Fibroblast of lung (primary cell): Measurements from ENCODE around the gene PLXNA4. TPM values are rescaled to one million over a fixed set of nuclear protein-coding genes. Genes with fewer than 3 reads are reported as not detected.

Source experiments
- DNase-seq, 2 donors: peaks; one replicate each; pipeline versions ENCODE4 v3.0.0 to v3.0.0-alpha.2; 2010; ENCODE audit warnings: low read depth in 2 of 2
- H2AFZ ChIP-seq: 2 replicates; pipeline ENCODE4 v1.5.1; 2012; ENCODE audit warnings: low read length, control low read depth, inconsistent platforms
- H3K27ac ChIP-seq: 2 replicates; pipeline ENCODE4 v1.5.1; 2011; ENCODE audit warnings: low read length, control low read depth; ENCODE audit not compliant: insufficient read depth
- H3K27me3 ChIP-seq: 2 replicates; pipeline ENCODE4 v1.5.1; 2011; ENCODE audit warnings: mild to moderate bottlenecking, low read length; ENCODE audit not compliant: control insufficient read depth, insufficient read depth
- H3K36me3 ChIP-seq: 2 replicates; pipeline ENCODE4 v1.5.1; 2011; ENCODE audit warnings: low read length; ENCODE audit not compliant: control insufficient read depth, insufficient read depth
- H3K4me1 ChIP-seq: 2 replicates; pipeline ENCODE4 v1.5.1; 2011; ENCODE audit warnings: low read length; ENCODE audit not compliant: control insufficient read depth, insufficient read depth; ENCODE audit errors: extremely low read depth
- H3K4me2 ChIP-seq: 2 replicates; pipeline ENCODE4 v1.5.1; 2011; ENCODE audit warnings: low read length, control low read depth; ENCODE audit not compliant: insufficient read depth; ENCODE audit errors: extremely low read depth
- H3K4me3 ChIP-seq, 4 experiments: fragments of 200-600 bp in 1 of 4; sonication (generic) in 1 of 4; replicated peaks in 1 of 4; 2 replicates each; pipeline ENCODE4 v1.5.1; 2011 to 2016; ENCODE audit warnings: low read length in 4 of 4, low read depth in 3 of 4, mild to moderate bottlenecking in 3 of 4, control low read depth in 2 of 4, inconsistent platforms in 1 of 4, mixed read lengths in 1 of 4; ENCODE audit not compliant: insufficient read depth in 1 of 4; ENCODE audit errors: control extremely low read depth in 1 of 4
- H3K79me2 ChIP-seq: 2 replicates; pipeline ENCODE4 v1.5.1; 2012; ENCODE audit warnings: mild to moderate bottlenecking, low read length, inconsistent platforms; ENCODE audit not compliant: control insufficient read depth, insufficient read depth
- H3K9ac ChIP-seq: 2 replicates; pipeline ENCODE4 v1.5.1; 2011; ENCODE audit warnings: mild to moderate bottlenecking, low read length, control low read depth; ENCODE audit not compliant: insufficient read depth
- H3K9me3 ChIP-seq: 2 replicates; pipeline ENCODE4 v1.5.1; 2012; ENCODE audit warnings: low read depth, low read length; ENCODE audit not compliant: control insufficient read depth, insufficient read depth
- H4K20me1 ChIP-seq: 2 replicates; pipeline ENCODE4 v1.5.1; 2011; ENCODE audit warnings: low read length; ENCODE audit not compliant: control insufficient read depth, insufficient read depth; ENCODE audit errors: extremely low read depth
- EZH2 ChIP-seq: IDR thresholded peaks from 2 replicates; pipeline ENCODE4 v1.5.1; 2012; ENCODE audit warnings: low read length, control low read depth, mild to moderate bottlenecking; ENCODE audit errors: missing control alignments
- polyA plus RNA-seq, 2 donors: library from polyadenylated mRNA; depleted of rRNA in 1 of 2; stranded (reverse) in 1 of 2; unstranded in 1 of 2; fragments of >200 nt; gene quantifications; 2 replicates each; pipeline ENCODE4 v1.2.1, GENCODE V29; 2011 to 2012; ENCODE audit warnings: missing spikeins in 1 of 2
- total RNA-seq: library from RNA; depleted of rRNA; stranded (reverse); fragments of >200 nt; gene quantifications from 2 replicates; pipeline ENCODE4 v1.2.1, GENCODE V29; 2014
- TF ChIP-seq, protein P1 (sequence below), 2 donors: IDR thresholded peaks in 1 of 2; conservative IDR thresholded peaks in 1 of 2; 1 replicate in 1 of 2; 2 replicates in 1 of 2; pipeline ENCODE4 v1.5.1; 2011 to 2012; ENCODE audit warnings: low read length in 2 of 2, control low read depth in 1 of 2, inconsistent platforms in 1 of 2, low read depth in 1 of 2, mild to moderate bottlenecking in 1 of 2

PLXNA4 gene
- total and polyA plus RNA-seq, 2 donors (not counting 1 experiment from before 2014, with no cell fraction given), result 1.2 to 1.5 TPM

DNA sequence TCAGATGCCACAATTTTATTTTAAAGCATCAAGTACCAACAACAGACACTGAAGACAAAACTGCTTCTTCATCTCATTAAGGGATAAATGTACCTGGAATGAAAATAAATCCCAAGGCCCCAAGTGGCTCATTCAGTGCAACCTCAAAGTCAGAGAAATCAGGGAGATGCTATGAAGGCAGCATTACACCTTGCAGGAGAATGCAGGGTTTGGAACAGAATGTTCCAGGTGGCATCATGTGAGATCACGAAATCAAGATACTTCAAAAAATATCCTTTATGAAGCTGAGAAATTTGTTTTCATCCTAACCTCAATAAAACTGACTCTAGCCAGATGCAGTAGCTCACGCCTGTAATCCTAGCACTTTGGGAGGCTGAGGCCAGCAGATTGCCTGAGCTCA lies 477.1 kb downstream of the PLXNA4 start:
- no peak for DNase-seq
- Histone ChIP-seq H3K79me2 (no peaks in the 10 kb centered on the region), H3K4me1 (no peaks in the 10 kb centered on the region), H3K4me2 (no peak overlapping the region), H3K27ac (no peak overlapping the region), H4K20me1 (no peaks in the 10 kb centered on the region), H3K27me3 (peaks cover 2% of the 10 kb centered on the region), H3K9ac (no peak overlapping the region), H2AFZ (no peak overlapping the region), H3K36me3 (no peaks in the 10 kb centered on the region), H3K9me3 (no peaks in the 10 kb centered on the region), H3K4me3 (no peak overlapping the region)
- TF ChIP-seq, protein P1, sequence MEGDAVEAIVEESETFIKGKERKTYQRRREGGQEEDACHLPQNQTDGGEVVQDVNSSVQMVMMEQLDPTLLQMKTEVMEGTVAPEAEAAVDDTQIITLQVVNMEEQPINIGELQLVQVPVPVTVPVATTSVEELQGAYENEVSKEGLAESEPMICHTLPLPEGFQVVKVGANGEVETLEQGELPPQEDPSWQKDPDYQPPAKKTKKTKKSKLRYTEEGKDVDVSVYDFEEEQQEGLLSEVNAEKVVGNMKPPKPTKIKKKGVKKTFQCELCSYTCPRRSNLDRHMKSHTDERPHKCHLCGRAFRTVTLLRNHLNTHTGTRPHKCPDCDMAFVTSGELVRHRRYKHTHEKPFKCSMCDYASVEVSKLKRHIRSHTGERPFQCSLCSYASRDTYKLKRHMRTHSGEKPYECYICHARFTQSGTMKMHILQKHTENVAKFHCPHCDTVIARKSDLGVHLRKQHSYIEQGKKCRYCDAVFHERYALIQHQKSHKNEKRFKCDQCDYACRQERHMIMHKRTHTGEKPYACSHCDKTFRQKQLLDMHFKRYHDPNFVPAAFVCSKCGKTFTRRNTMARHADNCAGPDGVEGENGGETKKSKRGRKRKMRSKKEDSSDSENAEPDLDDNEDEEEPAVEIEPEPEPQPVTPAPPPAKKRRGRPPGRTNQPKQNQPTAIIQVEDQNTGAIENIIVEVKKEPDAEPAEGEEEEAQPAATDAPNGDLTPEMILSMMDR (conservative IDR thresholded peaks at IDR 0.05 in 1 of 2, IDR thresholded peaks at IDR 0.05 in 1 of 2; ENCODE audit: low read depth in 1 of 2, low read length in 2 of 2), result no peak
- no peak for TF ChIP-seq EZH2

DNA sequence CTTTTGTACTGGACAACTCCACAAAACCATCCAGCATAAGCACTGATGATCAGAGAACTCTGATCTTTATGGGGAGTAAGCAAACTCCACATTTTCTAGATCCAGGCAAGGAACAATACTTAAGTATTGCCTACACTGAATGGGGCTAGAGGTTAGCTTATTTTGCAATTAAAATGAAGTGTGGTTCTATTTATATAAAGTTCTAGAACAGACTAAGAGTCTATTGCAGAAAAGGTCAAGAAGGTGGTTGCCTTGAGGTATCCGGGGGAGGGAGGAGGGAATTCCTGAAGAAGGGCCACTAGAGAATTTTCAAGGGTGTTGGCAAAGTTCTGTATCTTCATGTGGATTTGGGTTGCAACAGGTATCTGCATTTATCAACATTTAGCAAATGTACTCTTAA lies 477.9 kb downstream of the PLXNA4 start:
- Histone ChIP-seq H4K20me1 (no peaks in the 10 kb centered on the region), H2AFZ (no peak overlapping the region), H3K27me3 (peaks cover 4% of the 10 kb centered on the region), H3K4me1 (no peaks in the 10 kb centered on the region), H3K4me3 (no peak overlapping the region), H3K79me2 (no peaks in the 10 kb centered on the region), H3K27ac (no peak overlapping the region), H3K9ac (no peak overlapping the region), H3K4me2 (no peak overlapping the region), H3K9me3 (no peaks in the 10 kb centered on the region), H3K36me3 (no peaks in the 10 kb centered on the region)
- no peak for TF ChIP-seq EZH2
- TF ChIP-seq, protein P1 (conservative IDR thresholded peaks at IDR 0.05 in 1 of 2, IDR thresholded peaks at IDR 0.05 in 1 of 2; ENCODE audit: low read depth in 1 of 2, low read length in 2 of 2), result no peak
- DNase-seq, result no peak

DNA sequence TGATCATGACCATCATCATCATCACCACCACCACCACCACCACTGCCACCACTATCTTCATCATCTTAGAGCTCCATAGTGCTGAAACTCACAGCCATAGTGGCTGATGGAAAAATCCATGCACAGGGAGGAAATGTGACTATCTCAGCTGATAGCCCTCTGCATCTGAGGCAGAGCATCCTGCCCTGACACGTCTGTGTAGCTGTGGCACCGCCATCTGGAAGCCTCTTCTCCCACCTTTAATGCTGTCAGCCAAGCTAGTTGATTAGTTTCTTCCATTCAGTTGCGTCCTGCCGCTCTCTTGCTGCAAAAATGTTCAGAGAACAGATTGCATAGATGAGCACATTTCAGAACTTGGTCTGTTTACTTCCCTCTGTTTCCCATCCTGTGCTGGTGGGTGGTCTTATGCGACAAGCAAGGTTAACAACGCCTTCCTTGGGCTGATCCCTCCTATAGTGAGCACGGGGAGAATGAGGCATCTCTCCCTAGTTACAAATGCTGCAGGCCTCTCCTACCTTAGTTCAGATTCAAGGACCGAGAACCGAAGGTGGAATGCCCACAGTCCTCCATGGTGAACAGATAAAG lies 478.6 kb downstream of the PLXNA4 start:
- H3K9me3 ChIP-seq, result no peaks in the 10 kb centered on the region
- no peak overlapping the region for H3K4me3 ChIP-seq
- TF ChIP-seq EZH2, result no peak
- TF ChIP-seq, protein P1 (conservative IDR thresholded peaks at IDR 0.05 in 1 of 2, IDR thresholded peaks at IDR 0.05 in 1 of 2; ENCODE audit: low read depth in 1 of 2, low read length in 2 of 2), result no peak
- H4K20me1 ChIP-seq, result no peaks in the 10 kb centered on the region
- no peak overlapping the region for H3K27ac ChIP-seq
- H3K27me3 ChIP-seq, result peaks cover 4% of the 10 kb centered on the region
- no peak overlapping the region for H2AFZ ChIP-seq
- DNase-seq, result no peak
- H3K36me3 ChIP-seq, result no peaks in the 10 kb centered on the region
- no peaks in the 10 kb centered on the region for H3K79me2 ChIP-seq
- H3K4me2 ChIP-seq, result no peak overlapping the region
- H3K4me1 ChIP-seq, result no peaks in the 10 kb centered on the region
- no peak overlapping the region for H3K9ac ChIP-seq
